ENCODE data around the gene ETFA. TPM values are rescaled to one million over a fixed set of nuclear protein-coding genes. Genes with fewer than 3 reads are reported as not detected.
"Not testable (repeated sequence)": the region's sequence is repeated elsewhere in the genome, so short reads cannot be mapped to it uniquely, and the experiment has no call there.

ETFA gene
- polyA plus RNA-seq, 6 donors from 2014 or later, result 88.5 to 115 (median 105) TPM

DNA sequence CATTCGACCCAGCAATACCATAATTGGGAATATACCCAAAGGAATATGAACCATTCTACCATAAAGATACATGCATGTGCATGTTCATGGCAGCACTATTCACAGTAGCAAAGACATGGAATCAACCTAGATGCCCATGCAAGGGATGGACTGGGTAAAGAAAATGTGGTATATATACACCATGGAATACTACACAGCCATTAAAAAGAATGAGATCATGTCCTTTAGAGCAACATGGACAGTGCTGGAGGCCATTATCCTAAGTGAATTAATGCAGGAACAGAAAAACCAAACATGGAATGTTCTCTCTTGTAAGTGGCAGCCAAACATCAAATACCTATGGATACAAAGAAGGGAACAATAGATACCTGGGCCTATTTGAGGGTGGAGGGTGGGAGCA, 7.4 kb downstream of the ETFA start:
- Mint-ChIP-seq H3K36me3 (peaks cover 0 to 9% of the 10 kb centered on the region in 2 donors), H3K4me3 (no peak overlapping the region), H3K27me3 (no peaks in the 10 kb centered on the region), H3K27ac (no peak overlapping the region), H3K9me3 (peaks cover 0 to 8% (median 2%) of the 10 kb centered on the region in 7 donors), H3K4me1 (peaks cover 11 to 24% (median 24%) of the 10 kb centered on the region in 3 donors)
- no peak for DNase-seq
- ATAC-seq (ENCODE audit: low read depth in 2 of 2), result no peak

DNA sequence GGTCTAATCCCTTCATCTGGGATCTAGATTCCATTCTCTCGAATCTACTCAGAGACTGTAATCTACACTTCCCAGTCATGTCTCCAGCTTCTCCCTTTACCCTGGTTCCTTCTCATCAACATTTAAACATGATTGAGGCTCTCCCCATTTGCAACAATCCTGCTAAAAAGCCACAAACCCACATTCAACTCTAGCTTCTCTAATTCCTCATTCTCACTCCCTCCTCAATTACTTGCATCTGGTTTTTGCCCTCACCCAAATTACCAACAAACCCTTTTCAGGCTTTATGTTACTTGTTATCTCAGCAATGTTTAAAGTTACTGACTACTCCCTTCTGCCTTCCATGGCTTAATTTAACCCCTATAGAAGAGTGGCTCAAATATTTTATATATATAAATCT, 11.5 kb downstream of the ETFA start:
- H3K4me1 Mint-ChIP-seq, result peaks cover 9 to 19% (median 17%) of the 10 kb centered on the region in 3 donors
- H3K36me3 Mint-ChIP-seq, result peaks cover 0 to 5% of the 10 kb centered on the region in 2 donors
- no peaks in the 10 kb centered on the region for H3K27me3 Mint-ChIP-seq
- no peak overlapping the region for H3K4me3 Mint-ChIP-seq
- H3K27ac Mint-ChIP-seq, result no peak overlapping the region
- DNase-seq, result no peak
- peaks cover 0 to 8% (median 0%) of the 10 kb centered on the region in 7 donors for H3K9me3 Mint-ChIP-seq
- ATAC-seq (ENCODE audit: low read depth in 2 of 2), result no peak

DNA sequence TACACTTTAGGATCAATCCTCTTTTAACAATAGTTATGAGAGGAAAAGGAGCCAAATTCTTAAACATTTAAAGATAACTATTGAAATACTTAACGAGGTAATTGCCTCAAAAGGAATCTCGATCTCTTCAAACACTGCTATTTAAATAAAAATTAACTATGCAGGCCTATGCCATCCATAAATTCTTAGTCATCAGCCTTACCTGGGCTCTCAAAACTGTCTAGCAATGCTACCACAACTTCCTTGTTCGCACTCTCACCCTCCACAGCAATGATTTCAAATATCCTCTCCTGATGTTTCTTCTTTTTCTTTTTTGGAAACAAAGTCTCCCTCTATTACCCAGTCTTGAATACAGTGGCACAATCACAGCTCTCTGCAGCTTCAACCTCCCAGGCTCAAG, 12.3 kb downstream of the ETFA start:
- DNase-seq, result no peak

DNA sequence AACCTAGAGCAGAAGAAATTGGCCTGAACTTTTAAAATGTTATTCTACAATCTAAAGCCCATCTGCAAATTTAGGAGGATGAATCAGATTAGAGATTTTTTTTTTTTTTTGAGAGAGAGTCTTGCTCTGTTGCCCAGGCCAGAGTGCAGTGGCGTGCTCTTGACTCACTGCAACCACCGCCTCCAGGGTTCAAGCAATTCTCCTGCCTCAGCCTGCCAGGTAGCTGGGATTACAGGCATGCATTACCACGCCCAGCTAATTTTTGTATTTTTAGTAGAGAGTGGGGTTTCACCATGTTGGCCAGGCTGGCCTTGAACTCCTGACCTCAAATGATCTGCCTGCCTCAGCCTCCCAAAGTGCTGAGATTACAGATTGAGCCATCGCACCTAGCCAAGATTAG, 13.3 kb downstream of the ETFA start:
- not testable (repeated sequence) for H3K36me3 Mint-ChIP-seq; H3K27ac Mint-ChIP-seq; H3K9me3 Mint-ChIP-seq; ATAC-seq (ENCODE audit: low read depth in 2 of 2); H3K27me3 Mint-ChIP-seq; DNase-seq; H3K4me3 Mint-ChIP-seq
- H3K4me1 Mint-ChIP-seq, result peaks cover 9 to 18% (median 17%) of the 10 kb centered on the region in 3 donors

More for the DNA sequence above, 12.3 kb downstream of the ETFA start:
- Mint-ChIP-seq H3K27me3 (no peaks in the 10 kb centered on the region), H3K36me3 (peaks cover 0 to 5% of the 10 kb centered on the region in 2 donors), H3K27ac (no peak overlapping the region), H3K4me3 (peak overlapping the region in 1 of 8 donors; percentile 7), H3K4me1 (peaks cover 9 to 23% (median 17%) of the 10 kb centered on the region in 3 donors), H3K9me3 (peaks cover 0 to 6% (median 0%) of the 10 kb centered on the region in 7 donors)
- no peak for ATAC-seq (ENCODE audit: low read depth in 2 of 2)

DNA sequence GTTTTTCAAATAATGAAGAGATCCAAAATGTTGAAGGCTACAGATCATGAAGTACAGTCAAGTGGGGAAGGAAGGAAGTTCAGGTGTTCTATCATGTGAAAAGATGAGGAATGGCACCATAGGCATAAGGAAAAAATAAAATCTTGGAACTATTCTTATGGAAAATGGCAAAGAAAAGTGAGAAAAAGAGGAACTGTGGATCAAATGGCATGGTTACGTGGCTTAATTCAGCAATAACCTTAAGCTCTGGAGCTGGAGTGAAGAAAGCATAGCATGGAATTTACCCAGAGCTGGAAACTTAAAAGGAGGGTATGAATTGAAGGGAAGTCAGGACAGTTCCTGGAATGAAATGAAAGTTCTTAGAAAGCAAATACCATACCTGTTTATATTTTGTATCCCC, 14.4 kb downstream of the ETFA start:
- Mint-ChIP-seq H3K36me3 (peaks cover 4 to 13% of the 10 kb centered on the region in 2 donors), H3K9me3 (no peaks in the 10 kb centered on the region), H3K4me3 (no peak overlapping the region), H3K27me3 (no peaks in the 10 kb centered on the region), H3K27ac (no peak overlapping the region), H3K4me1 (peaks cover 10 to 17% (median 17%) of the 10 kb centered on the region in 3 donors)
- ATAC-seq (ENCODE audit: low read depth in 2 of 2), result no peak
- DNase-seq, result no peak

DNA sequence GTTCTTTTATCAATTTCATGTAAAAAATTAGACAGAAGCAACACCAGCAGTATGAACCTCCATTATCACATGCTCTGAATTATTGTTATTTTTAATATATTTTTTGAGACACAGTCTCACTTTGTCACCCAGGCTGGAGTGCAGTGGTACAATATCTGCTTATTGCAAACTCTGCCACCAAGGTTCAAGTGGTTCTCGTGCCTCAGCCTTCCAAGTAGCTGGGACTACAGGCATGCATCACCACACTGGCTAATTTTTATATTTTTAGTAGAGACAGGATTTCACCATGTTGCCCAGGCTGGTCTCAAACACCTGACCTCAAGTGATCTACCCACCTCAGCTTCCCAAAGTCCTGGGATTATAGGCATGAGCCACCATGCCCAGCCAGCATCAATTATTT, 16.8 kb downstream of the ETFA start:
- H3K27ac Mint-ChIP-seq; H3K4me3 Mint-ChIP-seq; DNase-seq; ATAC-seq (ENCODE audit: low read depth in 2 of 2); H3K27me3 Mint-ChIP-seq; H3K9me3 Mint-ChIP-seq: not testable (repeated sequence)
- Mint-ChIP-seq H3K4me1 (peaks cover 12 to 14% (median 13%) of the 10 kb centered on the region in 3 donors), H3K36me3 (peaks cover 10 to 16% of the 10 kb centered on the region in 2 donors)

DNA sequence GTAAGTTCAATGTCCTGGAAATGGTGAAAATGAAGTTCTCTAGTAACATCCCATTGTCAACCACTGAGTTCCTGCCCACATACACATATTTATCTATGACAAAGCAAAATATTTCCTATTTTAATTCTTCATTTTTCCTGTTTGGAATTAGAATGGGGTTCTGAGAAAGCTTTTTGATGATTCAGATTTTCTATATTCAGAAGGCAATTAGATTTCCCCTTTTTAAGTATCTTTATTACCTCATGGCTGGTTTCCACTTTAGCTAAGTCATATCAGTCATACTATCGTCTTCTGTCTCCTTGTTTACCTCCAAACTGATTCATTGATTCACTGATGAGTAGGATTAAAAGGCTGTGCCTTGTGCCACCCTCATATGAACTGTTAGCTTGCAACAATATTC, 17.9 kb downstream of the ETFA start:
- peaks cover 10 to 16% of the 10 kb centered on the region in 2 donors for H3K36me3 Mint-ChIP-seq
- ATAC-seq (ENCODE audit: low read depth in 2 of 2), result no peak
- H3K4me1 Mint-ChIP-seq, result peaks cover 9 to 14% (median 12%) of the 10 kb centered on the region in 3 donors
- H3K27me3 Mint-ChIP-seq, result no peaks in the 10 kb centered on the region
- no peak overlapping the region for H3K27ac Mint-ChIP-seq
- H3K9me3 Mint-ChIP-seq, result no peaks in the 10 kb centered on the region
- no peak overlapping the region for H3K4me3 Mint-ChIP-seq
- DNase-seq, result no peak

GRCh38 chr15:76289582-76289981, 21.7 kb downstream of the ETFA start:
- no peak for ATAC-seq (ENCODE audit: low read depth in 2 of 2)
- Mint-ChIP-seq H3K27me3 (no peaks in the 10 kb centered on the region), H3K4me1 (peaks cover 12 to 17% (median 15%) of the 10 kb centered on the region in 3 donors), H3K27ac (no peak overlapping the region), H3K36me3 (peaks cover 10 to 22% of the 10 kb centered on the region in 2 donors), H3K4me3 (no peak overlapping the region), H3K9me3 (no peaks in the 10 kb centered on the region)
- DNase-seq, result no peak

- DNase-seq, result peak; percentile 4
- H3K9me3 Mint-ChIP-seq, result no peaks in the 10 kb centered on the region
- peak; percentile 53 to 71 for ATAC-seq (ENCODE audit: low read depth in 2 of 2)
- H3K27ac Mint-ChIP-seq, result peak overlapping the region in 5 of 6 donors; percentile 16 to 83 (median 79)
- no peaks in the 10 kb centered on the region for H3K27me3 Mint-ChIP-seq
- H3K4me1 Mint-ChIP-seq, result peaks cover 8 to 11% (median 11%) of the 10 kb centered on the region in 3 donors
- H3K4me3 Mint-ChIP-seq, result peak overlapping the region in 7 of 8 donors; percentile 0 to 85 (median 41)
- peaks cover under 1 to 20% of the 10 kb centered on the region in 2 donors for H3K36me3 Mint-ChIP-seq
These were observed 24.9 kb downstream of the ETFA start for GRCh38 chr15:76286271-76286879.

DNA sequence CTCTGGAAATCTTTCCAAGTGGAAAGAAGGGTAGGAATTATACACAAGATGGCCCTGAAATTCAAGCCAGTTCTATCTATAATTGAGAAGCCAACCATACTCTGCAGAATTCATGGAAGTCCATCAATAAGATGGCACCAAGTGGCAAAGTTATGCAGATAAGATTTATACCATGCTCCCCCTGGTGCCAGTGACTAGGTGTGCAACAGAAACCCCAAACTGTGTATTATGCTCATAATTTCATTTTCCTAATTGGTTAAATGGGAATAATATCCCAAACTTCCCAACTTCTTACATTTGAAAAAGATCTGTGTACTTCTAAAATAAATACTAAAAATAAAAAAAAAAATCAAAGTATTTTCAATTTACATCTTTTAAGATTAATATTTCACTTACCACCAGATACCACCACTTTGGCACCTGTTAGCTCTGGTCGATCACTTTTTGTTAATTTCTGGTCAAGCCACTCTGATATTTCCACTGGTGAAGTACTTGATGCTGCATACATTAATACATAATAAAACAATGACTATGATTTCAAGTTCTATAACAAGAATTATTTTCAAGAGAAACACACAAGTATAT, 25.9 kb downstream of the ETFA start:
- Mint-ChIP-seq H3K9me3 (no peaks in the 10 kb centered on the region), H3K27me3 (no peaks in the 10 kb centered on the region), H3K4me3 (no peak overlapping the region), H3K27ac (no peak overlapping the region), H3K36me3 (peaks cover 4 to 23% of the 10 kb centered on the region in 2 donors), H3K4me1 (peaks cover 8 to 11% (median 11%) of the 10 kb centered on the region in 3 donors)
- ATAC-seq (ENCODE audit: low read depth in 2 of 2) (no peak), DNase-seq (no peak)

GRCh38 chr15:76282465-76282864, 28.8 kb downstream of the ETFA start:
- H3K4me3 Mint-ChIP-seq, result no peak overlapping the region
- H3K36me3 Mint-ChIP-seq, result peaks cover 31 to 34% of the 10 kb centered on the region in 2 donors
- H3K27me3 Mint-ChIP-seq, result no peaks in the 10 kb centered on the region
- H3K4me1 Mint-ChIP-seq, result peaks cover 11 to 12% (median 11%) of the 10 kb centered on the region in 3 donors
- no peak for DNase-seq
- ATAC-seq (ENCODE audit: low read depth in 2 of 2), result no peak
- H3K27ac Mint-ChIP-seq, result peak overlapping the region in 1 of 6 donors; percentile 13
- no peaks in the 10 kb centered on the region for H3K9me3 Mint-ChIP-seq

DNA sequence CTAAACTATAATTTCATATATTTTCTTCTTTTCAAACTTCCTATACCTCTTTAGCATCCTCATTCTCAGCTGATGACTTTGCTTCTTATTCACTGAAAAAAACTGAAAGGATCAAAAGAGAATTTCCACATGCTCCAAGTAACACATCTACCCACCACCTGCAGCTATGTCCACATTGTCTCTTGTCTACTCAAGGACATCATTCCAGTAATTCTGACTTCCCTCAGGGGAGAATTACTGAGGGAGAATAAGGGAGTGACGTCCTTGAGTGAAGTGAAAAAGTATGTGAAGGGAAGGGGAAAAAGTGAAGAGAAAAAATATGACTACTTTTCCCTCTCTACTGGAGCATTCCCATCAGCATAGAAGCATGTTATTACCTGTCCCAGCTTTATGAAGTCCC, 32.6 kb downstream of the ETFA start:
- Mint-ChIP-seq H3K9me3 (no peaks in the 10 kb centered on the region), H3K36me3 (peaks cover 35 to 45% of the 10 kb centered on the region in 2 donors), H3K4me1 (peaks cover 0 to 4% (median 0%) of the 10 kb centered on the region in 3 donors), H3K27me3 (no peaks in the 10 kb centered on the region), H3K27ac (no peak overlapping the region), H3K4me3 (no peak overlapping the region)
- ATAC-seq (ENCODE audit: low read depth in 2 of 2) (no peak), DNase-seq (no peak)

DNA sequence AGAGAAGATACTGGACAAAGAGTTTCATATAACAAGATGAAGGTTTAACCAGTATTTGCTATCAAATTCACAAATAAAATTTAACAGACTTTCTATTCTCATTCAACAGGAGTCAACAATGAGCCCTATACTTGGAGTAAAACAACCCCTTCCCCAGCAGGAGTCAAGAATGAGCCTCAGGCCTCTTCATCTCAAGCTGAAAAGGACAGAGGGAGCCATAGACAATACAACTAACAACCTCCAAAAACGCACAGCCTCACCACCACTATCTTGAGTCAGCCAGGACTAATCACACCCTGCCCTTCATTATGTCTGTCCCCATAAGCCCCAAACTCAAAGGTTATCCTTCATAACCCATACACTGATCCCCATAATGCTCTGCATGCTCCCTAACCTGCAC, 36.4 kb downstream of the ETFA start:
- ATAC-seq (ENCODE audit: low read depth in 2 of 2), result no peak
- H3K27ac Mint-ChIP-seq, result peak overlapping the region in 1 of 6 donors; percentile 1
- no peaks in the 10 kb centered on the region for H3K27me3 Mint-ChIP-seq
- DNase-seq, result no peak
- H3K36me3 Mint-ChIP-seq, result peaks cover 28 to 42% of the 10 kb centered on the region in 2 donors
- no peak overlapping the region for H3K4me3 Mint-ChIP-seq
- H3K9me3 Mint-ChIP-seq, result peaks cover 0 to 6% (median 3%) of the 10 kb centered on the region in 7 donors
- H3K4me1 Mint-ChIP-seq, result peaks cover 0 to 4% (median 0%) of the 10 kb centered on the region in 3 donors

DNA sequence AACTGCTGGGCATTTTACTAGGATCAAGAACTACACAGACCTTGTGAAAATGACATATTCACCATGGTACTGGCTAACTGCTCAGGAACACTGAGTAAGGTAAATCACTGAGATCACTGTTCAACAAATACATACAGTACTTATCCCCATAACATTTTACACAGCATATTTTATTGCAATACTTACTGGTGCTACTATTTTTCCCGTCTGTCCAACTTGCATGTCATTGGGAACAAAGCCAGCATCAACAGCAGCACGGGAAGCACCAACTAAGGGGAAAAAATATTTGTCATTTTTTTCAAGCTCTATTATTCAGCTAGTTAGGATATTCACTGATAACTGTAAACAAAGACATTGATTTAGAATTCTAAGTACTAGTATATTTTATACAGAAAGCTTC, 37.0 kb downstream of the ETFA start:
- H3K9me3 Mint-ChIP-seq, result peaks cover 0 to 12% (median 9%) of the 10 kb centered on the region in 7 donors
- H3K36me3 Mint-ChIP-seq, result peaks cover 29 to 42% of the 10 kb centered on the region in 2 donors
- no peak overlapping the region for H3K4me3 Mint-ChIP-seq
- H3K27ac Mint-ChIP-seq, result no peak overlapping the region
- H3K4me1 Mint-ChIP-seq, result peaks cover 0 to 4% (median 0%) of the 10 kb centered on the region in 3 donors
- DNase-seq (no peak), ATAC-seq (ENCODE audit: low read depth in 2 of 2) (no peak)
- no peaks in the 10 kb centered on the region for H3K27me3 Mint-ChIP-seq
